Lower lobe of right lung (tissue), 2 donors: ENCODE measurements around the gene MCMBP. TPM values are rescaled to one million over a fixed set of nuclear protein-coding genes. Genes with fewer than 3 reads are reported as not detected.

Experiments used
- ATAC-seq, 2 donors: fragments of 200-7000 bp; cut with Tn5 transposase; one replicate each; pipeline ENCODE4 v1.9.1; 2020 to 2022; ENCODE audit warnings: mild to moderate bottlenecking in 2 of 2, moderate library complexity in 2 of 2
- DNase-seq: peaks from one replicate; pipeline ENCODE4 v3.0.0-alpha.2; 2020
- H3K27ac ChIP-seq: fragments of 200-600 bp; one replicate; pipeline ENCODE4 v1.8.0; 2022
- H3K27me3 ChIP-seq: fragments of 200-600 bp; one replicate; pipeline ENCODE4 v1.8.0; 2022; ENCODE audit warnings: low read depth
- H3K36me3 ChIP-seq: fragments of 200-600 bp; one replicate; pipeline ENCODE4 v1.8.0; 2022; ENCODE audit warnings: mild to moderate bottlenecking
- H3K4me1 ChIP-seq: fragments of 200-600 bp; one replicate; pipeline ENCODE4 v1.8.0; 2022
- H3K4me3 ChIP-seq: fragments of 200-600 bp; one replicate; pipeline ENCODE4 v1.8.0; 2022; ENCODE audit warnings: mild to moderate bottlenecking
- H3K9me3 ChIP-seq: fragments of 200-600 bp; one replicate; pipeline ENCODE4 v1.8.0; 2022
- CTCF ChIP-seq: fragments of 200-600 bp; IDR thresholded peaks from one replicate; pipeline ENCODE4 v1.8.0; 2022; ENCODE audit warnings: antibody characterized with exemption, mild to moderate bottlenecking
- intact Hi-C: fragments of 100-400 bp; cut with DNase I; formaldehyde crosslinking; loops from one replicate; pipeline ENCODE4 v1.11.0; 2022
- total RNA-seq: library from RNA; stranded (reverse); fragmentation: NEBNext Ultra II Directional; extraction: Animal tissue kit (Norgen Biotek cat#: 25700); gene quantifications from one replicate; pipeline ENCODE4 v1.2.1, GENCODE V29; 2021
- donor health status: DM: no; HTN: yes; CAD: no; lungs with severe emphysema.

Gene MCMBP
- total RNA-seq, 1 donor from 2014 or later, result 52.1 TPM

DNA sequence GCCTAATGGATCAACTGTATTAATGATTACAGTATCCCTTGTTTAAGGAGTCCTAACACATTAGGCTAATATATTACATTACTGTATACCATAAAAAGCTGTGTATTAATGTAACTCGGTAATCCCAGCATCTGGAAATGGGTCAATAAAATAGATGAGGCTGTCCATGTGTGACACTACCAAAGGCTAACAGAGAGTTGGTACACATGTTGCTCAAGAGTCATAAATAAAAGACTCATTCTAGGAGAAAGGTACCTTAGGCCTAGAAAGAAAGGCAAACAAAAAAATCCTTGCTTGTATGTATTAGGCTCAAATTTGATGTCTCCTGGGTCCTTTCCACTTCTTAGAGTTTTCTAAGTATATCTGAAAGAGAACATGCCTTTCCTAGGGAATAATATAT lies 14.6 kb downstream of the MCMBP start:
- Histone ChIP-seq H3K36me3 (peaks cover 55% of the 10 kb centered on the region), H3K4me1 (peaks cover 16% of the 10 kb centered on the region), H3K27me3 (no peaks in the 10 kb centered on the region), H3K27ac (no peak overlapping the region), H3K9me3 (no peaks in the 10 kb centered on the region), H3K4me3 (no peak overlapping the region)
- intact Hi-C loops, result no loop called here
- ATAC-seq (no peak), DNase-seq (no peak)
- TF ChIP-seq CTCF, result no peak

DNA sequence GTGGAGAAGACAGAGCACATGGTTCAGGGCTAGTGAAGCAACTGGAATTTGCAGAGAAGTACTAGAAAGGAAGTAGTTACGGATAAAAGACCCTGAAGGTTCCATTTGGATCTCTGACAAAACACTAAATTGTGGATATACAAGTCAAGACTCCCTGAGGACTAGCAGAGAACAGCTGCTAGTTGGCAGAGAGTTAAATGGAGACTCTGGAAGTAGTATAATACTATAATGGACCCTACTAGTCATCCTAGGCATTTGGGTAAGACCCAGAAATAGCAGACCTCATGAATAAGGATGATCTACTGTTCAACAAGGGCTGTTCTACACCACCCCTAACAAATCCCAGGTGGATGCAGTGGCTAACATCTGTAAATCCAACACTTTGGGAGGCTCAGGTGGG lies 19.1 kb downstream of the MCMBP start:
- no peak for TF ChIP-seq CTCF
- Histone ChIP-seq H3K4me3 (no peak overlapping the region), H3K36me3 (peaks cover 96% of the 10 kb centered on the region), H3K9me3 (no peaks in the 10 kb centered on the region), H3K27me3 (no peaks in the 10 kb centered on the region), H3K4me1 (no peaks in the 10 kb centered on the region), H3K27ac (no peak overlapping the region)
- no peak for ATAC-seq
- DNase-seq, result no peak
- intact Hi-C loops, result no loop called here

GRCh38 chr10:119852822-119853221 lies 19.8 kb downstream of the MCMBP start:
- intact Hi-C loops, result no loop called here
- Histone ChIP-seq H3K36me3 (peaks cover 96% of the 10 kb centered on the region), H3K27me3 (no peaks in the 10 kb centered on the region), H3K9me3 (no peaks in the 10 kb centered on the region), H3K4me3 (no peak overlapping the region), H3K4me1 (no peaks in the 10 kb centered on the region), H3K27ac (no peak overlapping the region)
- DNase-seq, result no peak
- no peak for ATAC-seq
- no peak for TF ChIP-seq CTCF

- H3K4me1 ChIP-seq, result no peaks in the 10 kb centered on the region
- H3K4me3 ChIP-seq, result no peak overlapping the region
- intact Hi-C loops, result no loop called here
- ATAC-seq (no peak), DNase-seq (no peak)
- H3K27me3 ChIP-seq, result no peaks in the 10 kb centered on the region
- TF ChIP-seq CTCF, result no peak
- peaks cover 96% of the 10 kb centered on the region for H3K36me3 ChIP-seq
- H3K9me3 ChIP-seq, result no peaks in the 10 kb centered on the region
- H3K27ac ChIP-seq, result no peak overlapping the region
Observed at GRCh38 chr10:119852277-119852676, 20.4 kb downstream of the MCMBP start.

DNA sequence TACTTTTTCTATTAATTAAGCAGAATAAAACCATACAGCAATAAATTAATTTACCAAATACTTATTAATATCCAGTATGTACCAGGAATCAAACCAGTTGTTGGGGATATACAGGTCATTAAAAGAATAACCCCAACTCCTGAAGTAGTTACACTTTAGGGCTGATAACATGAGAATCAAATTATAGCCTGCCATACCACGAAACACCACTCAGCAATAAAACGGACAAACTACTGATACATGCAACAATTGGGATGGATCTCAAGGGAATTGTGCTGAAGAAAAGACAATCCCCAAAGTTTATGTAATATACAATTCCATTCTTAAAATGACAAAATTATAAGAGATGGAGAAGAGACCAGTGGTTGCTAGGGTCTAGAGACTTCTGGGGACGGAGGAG lies 22.7 kb downstream of the MCMBP start:
- intact Hi-C loops, result no loop called here
- TF ChIP-seq CTCF, result no peak
- DNase-seq (no peak), ATAC-seq (no peak)
- H3K4me1 ChIP-seq, result peaks cover 9% of the 10 kb centered on the region
- no peak overlapping the region for H3K4me3 ChIP-seq
- H3K27me3 ChIP-seq, result no peaks in the 10 kb centered on the region
- H3K27ac ChIP-seq, result no peak overlapping the region
- H3K9me3 ChIP-seq, result no peaks in the 10 kb centered on the region
- H3K36me3 ChIP-seq, result peaks cover 96% of the 10 kb centered on the region
